A549 (cell line): Measurements from ENCODE around the gene OR10R2. TPM values are rescaled to one million over a fixed set of nuclear protein-coding genes. Genes with fewer than 3 reads are reported as not detected.

ENCODE experiments used
- ATAC-seq, 2 experiments: fragments of 200-7000 bp in 1 of 2; fragments of >200 bp in 1 of 2; cut with Nextera tagmentation in 1 of 2; cut with Tn5 transposase in 1 of 2; 3 replicates each; pipeline versions ENCODE4 v1.8.0 to v1.9.1; 2018 to 2020; ENCODE audit warnings: mild to moderate bottlenecking in 1 of 2, moderate library complexity in 1 of 2
- CTCF ChIA-PET: fragments of 300-600 bp; sonication (Branson Sonifier 250); formaldehyde crosslinking; extraction: SDS; loops from one replicate; lab custom pipeline; 2021; ENCODE audit warnings: antibody characterized with exemption, inconsistent platforms; lab: Yijun Ruan, JAX
- POLR2A ChIA-PET: fragments of 350-600 bp; formaldehyde crosslinking; extraction: SDS; loops from one replicate; lab custom pipeline; 2021; ENCODE audit warnings: antibody characterized with exemption, inconsistent platforms; lab: Yijun Ruan, JAX
- DNase-seq, 2 experiments: peaks; one replicate each; pipeline versions ENCODE4 v3.0.0 to v3.0.0-alpha.2; 2011 to 2016; ENCODE audit warnings: low read depth in 1 of 2, low spot score in 1 of 2
- FAIRE-seq: peaks from 2 replicates; lab custom pipeline; 2011; peaks lifted over from hg19 to GRCh38; lab: Jason Lieb, UNC
- H3K27ac ChIP-seq, 2 experiments: fragments of >200 bp; sonication (Bioruptor Twin); formaldehyde crosslinking; 3 replicates each; pipeline ENCODE4 v1.5.1; 2016 to 2017
- H3K4me1 ChIP-seq: fragments of >200 bp; sonication (Bioruptor Twin); formaldehyde crosslinking; 3 replicates; pipeline ENCODE4 v1.6.1; 2016
- H3K4me2 ChIP-seq: fragments of >200 bp; sonication (Bioruptor Twin); formaldehyde crosslinking; 3 replicates; pipeline ENCODE4 v1.6.1; 2016
- H3K4me3 ChIP-seq: fragments of >200 bp; sonication (Bioruptor Twin); formaldehyde crosslinking; 3 replicates; pipeline ENCODE4 v1.5.1; 2016
- H3K9me3 ChIP-seq: fragments of >200 bp; sonication (Bioruptor Twin); formaldehyde crosslinking; 3 replicates; pipeline ENCODE4 v1.6.1; 2016
- BHLHE40 ChIP-seq: IDR thresholded peaks from 2 replicates; pipeline ENCODE4 v1.6.1; 2012; ENCODE audit warnings: low read depth, low read length, inconsistent platforms
- CBX2 ChIP-seq: fragments of 200-600 bp; sonication (generic); IDR thresholded peaks from 2 replicates; pipeline ENCODE4 v1.6.1; 2016; ENCODE audit warnings: low read depth, mild to moderate bottlenecking, borderline replicate concordance
- CBX8 ChIP-seq: fragments of 200-600 bp; sonication (generic); IDR thresholded peaks from 2 replicates; pipeline ENCODE4 v1.6.1; 2016
- ELK1 ChIP-seq: fragments of 150-350 bp; IDR thresholded peaks from 2 replicates; pipeline ENCODE4 v1.6.1; 2014; ENCODE audit warnings: low read depth, mild to moderate bottlenecking, low read length
- GATA3 ChIP-seq: IDR thresholded peaks from 2 replicates; pipeline ENCODE4 v1.6.1; 2012; ENCODE audit warnings: borderline replicate concordance
- HMGXB4 ChIP-seq: fragments of 250-450 bp; sonication (Bioruptor Pico); IDR thresholded peaks from 2 replicates; pipeline ENCODE4 v1.5.0; 2021; ENCODE audit warnings: mild to moderate bottlenecking, moderate library complexity, borderline replicate concordance
- JUNB ChIP-seq: fragments of >200 bp; sonication (Bioruptor Twin); formaldehyde crosslinking; IDR thresholded peaks from 2 replicates; pipeline ENCODE4 v1.6.1; 2016
- KDM5A ChIP-seq: fragments of 200-600 bp; sonication (generic); IDR thresholded peaks from 2 replicates; pipeline ENCODE4 v1.6.1; 2016; ENCODE audit warnings: antibody characterized with exemption, mild to moderate bottlenecking
- MAZ ChIP-seq: fragments of 150-350 bp; IDR thresholded peaks from 2 replicates; pipeline ENCODE4 v1.6.1; 2014; ENCODE audit warnings: antibody characterized with exemption, low read depth, low read length, borderline replicate concordance
- NFE2L2 ChIP-seq: fragments of 150-350 bp; conservative IDR thresholded peaks from 2 replicates; pipeline ENCODE4 v1.6.1; 2014; ENCODE audit warnings: low read length
- NPAS2 ChIP-seq: fragments of 250-450 bp; sonication (Bioruptor Pico); IDR thresholded peaks from 2 replicates; pipeline ENCODE4 v1.8.0; 2022; ENCODE audit warnings: mild to moderate bottlenecking, moderate library complexity, borderline replicate concordance
- PHF8 ChIP-seq: fragments of 200-600 bp; sonication (generic); IDR thresholded peaks from 2 replicates; pipeline ENCODE4 v1.6.1; 2016; ENCODE audit warnings: low read depth, mild to moderate bottlenecking, antibody characterized with exemption, moderate library complexity, borderline replicate concordance
- POLR2A ChIP-seq: IDR thresholded peaks from 2 replicates; pipeline ENCODE4 v1.6.1; 2012; ENCODE audit warnings: mild to moderate bottlenecking, low read length
- POLR2AphosphoS2 ChIP-seq: conservative IDR thresholded peaks from 2 replicates; pipeline ENCODE4 v1.6.1; 2012; ENCODE audit warnings: low read length, improper control_type of control experiment, inconsistent platforms
- RARB ChIP-seq: fragments of 250-450 bp; sonication (Bioruptor Pico); IDR thresholded peaks from 2 replicates; pipeline ENCODE4 v1.8.0; 2021; ENCODE audit warnings: mild to moderate bottlenecking, moderate library complexity
- RFX5 ChIP-seq: fragments of 450-650 bp; IDR thresholded peaks from 2 replicates; pipeline ENCODE4 v1.7.1; 2014; ENCODE audit warnings: antibody characterized with exemption, mild to moderate bottlenecking, moderate library complexity
- SMC3 ChIP-seq: fragments of >200 bp; sonication (Bioruptor Twin); formaldehyde crosslinking; IDR thresholded peaks from 3 replicates; pipeline ENCODE4 v1.6.1; 2018; ENCODE audit warnings: inconsistent platforms
- ZFP36 ChIP-seq: fragments of 450-650 bp; IDR thresholded peaks from 2 replicates; pipeline ENCODE4 v1.6.1; 2014; ENCODE audit warnings: borderline replicate concordance; ENCODE audit not compliant: partially characterized antibody
- polyA minus RNA-seq: library from RNA; depleted of rRNA, polyadenylated mRNA; stranded (reverse); fragments of >200 nt; gene quantifications from 2 replicates; pipeline ENCODE4 v1.2.3, GENCODE V29; 2011; rRNA and poly(A)+ RNA removed
- polyA plus RNA-seq, 4 experiments: library from polyadenylated mRNA; depleted of rRNA in 3 of 4; stranded (reverse); fragments of >200 nt; fragmentation: RNase III in 1 of 4; extraction: RNeasy Plus Mini Kit Qiagen cat#74134 plus additional on column Dnase treatment in 1 of 4; gene quantifications; 2 replicates in 3 of 4; 3 replicates in 1 of 4; pipeline ENCODE4 v1.2.3, GENCODE V29; 2011 to 2017
- TF ChIP-seq, protein P1 (sequence below): fragments of >200 bp; sonication (Bioruptor Twin); formaldehyde crosslinking; IDR thresholded peaks from 3 replicates; pipeline ENCODE4 v1.5.1; 2016
- TF ChIP-seq, protein P2 (sequence below): fragments of >200 bp; sonication (Bioruptor Twin); formaldehyde crosslinking; IDR thresholded peaks from 2 replicates; pipeline ENCODE4 v1.6.1; 2016
- TF ChIP-seq, protein P3 (sequence below): IDR thresholded peaks from 2 replicates; pipeline ENCODE4 v1.6.1; 2012

The OR10R2 gene
- polyA plus RNA-seq (2011; rRNA removed): not detected in 2 replicates
- not detected in 2 replicates for polyA plus RNA-seq (2012; cell fraction: cytosol; rRNA removed)
- not detected in 2 replicates for polyA plus RNA-seq (2012; cell fraction: nucleus; rRNA removed)
- polyA plus RNA-seq (2017; fragmentation: RNase III; extraction: RNeasy Plus Mini Kit Qiagen cat#74134 plus additional on column Dnase treatment): not detected in 3 replicates
- polyA minus RNA-seq: not detected in 2 replicates

DNA sequence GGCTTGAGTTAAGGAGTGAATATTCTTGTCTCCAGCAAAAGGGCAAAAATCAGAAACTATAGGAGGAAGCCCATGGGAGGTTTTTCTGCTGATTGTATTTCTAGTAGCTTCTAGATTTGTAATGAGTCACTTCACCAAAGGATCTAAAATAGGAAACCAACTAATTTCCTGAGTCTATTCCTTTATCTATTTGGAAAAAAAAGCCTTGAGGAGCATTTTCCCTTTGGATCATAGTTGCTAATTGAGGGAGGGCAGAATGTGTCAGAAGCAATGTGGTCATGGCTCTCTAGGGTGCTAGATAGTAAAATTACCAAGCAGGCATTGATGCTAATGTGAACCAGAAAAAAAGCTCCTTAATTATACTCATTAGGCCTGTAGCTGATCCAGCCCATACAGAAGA, at the start of gene OR10R2:
OR10R2 (plus strand) TSS at position 301 of the 400 bp plus-strand sequence. CDS start 106 bp downstream, outside the sequence.
- no peaks in the 10 kb centered on the region for H3K9me3 ChIP-seq
- H3K4me1 ChIP-seq: no peaks in the 10 kb centered on the region
- no peak for TF ChIP-seq GATA3
- TF ChIP-seq NPAS2 (CRISPR knock-in tag): no peak
- TF ChIP-seq PHF8: no peak
- TF ChIP-seq, protein P1, sequence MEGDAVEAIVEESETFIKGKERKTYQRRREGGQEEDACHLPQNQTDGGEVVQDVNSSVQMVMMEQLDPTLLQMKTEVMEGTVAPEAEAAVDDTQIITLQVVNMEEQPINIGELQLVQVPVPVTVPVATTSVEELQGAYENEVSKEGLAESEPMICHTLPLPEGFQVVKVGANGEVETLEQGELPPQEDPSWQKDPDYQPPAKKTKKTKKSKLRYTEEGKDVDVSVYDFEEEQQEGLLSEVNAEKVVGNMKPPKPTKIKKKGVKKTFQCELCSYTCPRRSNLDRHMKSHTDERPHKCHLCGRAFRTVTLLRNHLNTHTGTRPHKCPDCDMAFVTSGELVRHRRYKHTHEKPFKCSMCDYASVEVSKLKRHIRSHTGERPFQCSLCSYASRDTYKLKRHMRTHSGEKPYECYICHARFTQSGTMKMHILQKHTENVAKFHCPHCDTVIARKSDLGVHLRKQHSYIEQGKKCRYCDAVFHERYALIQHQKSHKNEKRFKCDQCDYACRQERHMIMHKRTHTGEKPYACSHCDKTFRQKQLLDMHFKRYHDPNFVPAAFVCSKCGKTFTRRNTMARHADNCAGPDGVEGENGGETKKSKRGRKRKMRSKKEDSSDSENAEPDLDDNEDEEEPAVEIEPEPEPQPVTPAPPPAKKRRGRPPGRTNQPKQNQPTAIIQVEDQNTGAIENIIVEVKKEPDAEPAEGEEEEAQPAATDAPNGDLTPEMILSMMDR: no peak
- TF ChIP-seq, protein P2, sequence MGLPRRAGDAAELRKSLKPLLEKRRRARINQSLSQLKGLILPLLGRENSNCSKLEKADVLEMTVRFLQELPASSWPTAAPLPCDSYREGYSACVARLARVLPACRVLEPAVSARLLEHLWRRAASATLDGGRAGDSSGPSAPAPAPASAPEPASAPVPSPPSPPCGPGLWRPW: no peak
- no peak for TF ChIP-seq KDM5A
- TF ChIP-seq RARB: no peak
- no peak for TF ChIP-seq ZFP36
- no peak for TF ChIP-seq JUNB
- TF ChIP-seq CBX2: no peak
- no peak for TF ChIP-seq MAZ
- no peak for TF ChIP-seq NFE2L2
- TF ChIP-seq, protein P3, sequence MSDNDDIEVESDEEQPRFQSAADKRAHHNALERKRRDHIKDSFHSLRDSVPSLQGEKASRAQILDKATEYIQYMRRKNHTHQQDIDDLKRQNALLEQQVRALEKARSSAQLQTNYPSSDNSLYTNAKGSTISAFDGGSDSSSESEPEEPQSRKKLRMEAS: no peak
- no peak for TF ChIP-seq POLR2AphosphoS2
- no peak for TF ChIP-seq RFX5
- TF ChIP-seq CBX8: no peak
- H3K4me2 ChIP-seq: no peak within 1 kb of the TSS
- no peak within 1 kb of the TSS for H3K27ac ChIP-seq
- H3K4me3 ChIP-seq: no peak within 1 kb of the TSS
- ChIA-PET POLR2A (no interaction called here), CTCF (no interaction called here)
- FAIRE-seq (no peak), ATAC-seq (no peak), DNase-seq (no peak)

GRCh38 chr1:158425027-158425426, 47.0 kb upstream of the OR10R2 start:
- H3K4me1 ChIP-seq: no peaks in the 10 kb centered on the region
- H3K4me2 ChIP-seq: no peak overlapping the region
- no peaks in the 10 kb centered on the region for H3K9me3 ChIP-seq
- POLR2A ChIA-PET: no interaction called here
- FAIRE-seq (no peak), DNase-seq (no peak), ATAC-seq (no peak)
- H3K4me3 ChIP-seq: no peak overlapping the region
- CTCF ChIA-PET: no interaction called here
- TF ChIP-seq BHLHE40 (no peak), SMC3 (no peak), HMGXB4 (no peak), GATA3 (no peak), CBX2 (no peak), POLR2A (no peak), ELK1 (no peak)
- no peak overlapping the region for H3K27ac ChIP-seq
